HG03558 (cell line): ENCODE results near the gene CTNND2.
"Not testable (repeated sequence)": the region's sequence is repeated elsewhere in the genome, so short reads cannot be mapped to it uniquely, and the experiment has no call there.

Source experiments
- ATAC-seq: cut with Tn5 transposase; IDR thresholded peaks from one replicate; pipeline ENCODE4 v1.9.1; 2021; ENCODE audit warnings: moderate number of reproducible peaks; ENCODE audit not compliant: unreplicated experiment; ENCODE audit errors: extremely low read depth

The CTNND2 gene

DNA sequence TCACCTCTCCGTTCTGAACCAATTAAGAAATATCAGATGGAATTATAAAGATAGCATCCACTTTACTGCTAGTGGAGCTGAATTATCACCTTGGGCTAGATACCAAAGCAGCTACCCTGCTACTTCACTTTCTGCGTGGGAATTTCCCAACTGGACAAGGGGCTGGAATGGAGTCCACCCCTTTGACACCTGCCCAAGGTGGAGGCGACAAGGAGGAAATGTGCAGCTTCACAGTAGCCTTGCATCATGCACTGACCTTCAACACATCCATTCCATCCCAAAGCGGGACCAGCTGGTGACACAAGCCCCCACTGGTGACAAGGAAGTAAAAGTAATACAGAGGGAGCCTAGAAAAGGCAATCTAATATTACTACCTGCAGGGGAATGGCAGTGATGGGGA, 30.7 kb downstream of the CTNND2 start:
- no peak for ATAC-seq

DNA sequence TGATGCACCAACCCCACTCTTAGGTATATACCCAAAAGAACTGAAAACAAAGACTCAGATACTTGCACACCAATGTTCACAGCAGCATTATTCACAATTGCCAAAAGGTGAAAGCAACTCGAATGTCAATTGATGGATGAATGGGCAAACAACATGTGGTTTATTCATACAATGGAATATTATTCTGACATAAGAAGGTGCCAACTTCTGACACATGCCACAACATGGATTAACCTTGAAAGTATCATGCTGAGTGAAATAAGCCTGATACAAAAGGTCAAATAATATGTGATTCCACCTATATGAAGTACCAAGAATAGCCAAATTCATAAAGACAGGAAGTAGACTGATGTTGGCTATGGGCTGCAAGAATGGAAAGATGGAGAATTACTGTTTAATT, 35.0 kb downstream of the CTNND2 start:
- no peak for ATAC-seq

DNA sequence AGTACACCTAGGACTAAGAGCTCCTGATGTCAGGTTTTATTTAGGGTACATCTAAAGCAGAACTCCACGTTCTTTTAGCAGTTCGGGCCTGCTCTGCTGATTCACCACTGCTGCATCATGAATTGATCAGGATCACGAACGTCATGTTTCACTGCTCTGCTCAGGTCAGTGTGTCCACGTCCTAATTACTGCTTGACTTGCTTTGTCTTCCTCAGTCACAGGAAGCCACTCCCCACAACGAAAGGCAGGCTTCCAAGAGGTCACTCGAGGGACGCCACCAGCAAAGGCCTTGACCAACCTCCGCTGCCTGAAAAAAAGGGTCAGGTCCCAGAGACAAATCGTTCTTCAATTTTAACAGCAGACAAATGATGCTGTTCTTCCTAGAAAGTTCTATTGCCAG, 40.3 kb downstream of the CTNND2 start:
- no peak for ATAC-seq

DNA sequence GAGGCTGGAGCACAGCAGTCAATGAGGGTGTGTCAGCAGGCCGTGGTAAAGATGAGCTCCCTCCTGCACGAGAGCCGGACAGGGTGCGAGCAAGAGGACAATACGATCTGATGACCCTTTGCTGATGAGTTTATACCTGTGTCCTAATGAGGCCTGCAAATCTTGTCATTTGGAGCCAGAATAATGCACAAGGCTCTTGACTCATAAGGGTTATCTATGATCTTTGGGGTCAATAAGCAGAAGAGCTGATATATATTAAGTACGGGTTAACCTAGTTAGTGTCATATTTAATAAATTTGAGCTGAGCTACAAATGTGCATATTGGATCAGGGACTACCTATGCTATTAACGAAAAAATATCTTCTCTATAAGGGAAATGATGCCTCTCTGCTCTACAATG, 46.9 kb downstream of the CTNND2 start:
- no peak for ATAC-seq

DNA sequence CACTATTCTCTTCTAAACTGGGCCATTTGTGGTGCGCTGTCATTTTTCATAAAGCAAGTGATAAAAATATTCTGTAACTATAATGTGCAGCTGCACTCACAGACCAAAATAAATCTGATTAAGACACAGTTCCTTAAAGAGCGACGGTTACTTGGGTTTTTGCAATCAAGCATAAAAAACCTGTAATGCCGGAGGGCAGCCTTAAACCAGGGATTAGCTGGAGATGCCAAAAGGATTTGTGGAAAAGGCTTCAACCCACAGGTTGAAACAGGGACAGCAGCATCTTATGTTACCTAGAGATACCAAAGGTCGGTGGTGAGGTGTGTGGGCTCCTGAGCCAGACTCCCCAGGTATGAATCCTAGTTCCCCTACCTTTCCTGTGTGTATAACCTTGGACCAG, 49.3 kb downstream of the CTNND2 start:
- no peak for ATAC-seq

DNA sequence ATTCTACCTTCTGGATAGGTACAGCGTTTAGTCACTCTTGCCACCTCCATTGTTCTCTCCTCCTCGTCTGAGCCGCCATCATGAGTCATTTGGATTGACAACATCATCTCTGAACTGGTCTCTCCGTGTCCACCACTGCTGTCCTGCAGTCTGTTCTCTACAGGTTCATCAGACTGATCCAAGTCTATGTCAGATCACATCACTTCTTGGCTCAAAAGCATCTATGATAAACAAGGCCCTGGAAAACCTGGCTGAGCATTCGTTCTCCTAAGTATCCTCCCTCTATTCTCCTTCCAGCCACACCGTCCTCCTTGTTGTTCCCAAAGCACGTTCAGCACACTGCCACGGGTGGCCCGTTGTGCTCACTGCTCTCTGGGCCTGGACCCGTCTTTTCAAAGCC, 50.5 kb downstream of the CTNND2 start:
- ATAC-seq: no peak

DNA sequence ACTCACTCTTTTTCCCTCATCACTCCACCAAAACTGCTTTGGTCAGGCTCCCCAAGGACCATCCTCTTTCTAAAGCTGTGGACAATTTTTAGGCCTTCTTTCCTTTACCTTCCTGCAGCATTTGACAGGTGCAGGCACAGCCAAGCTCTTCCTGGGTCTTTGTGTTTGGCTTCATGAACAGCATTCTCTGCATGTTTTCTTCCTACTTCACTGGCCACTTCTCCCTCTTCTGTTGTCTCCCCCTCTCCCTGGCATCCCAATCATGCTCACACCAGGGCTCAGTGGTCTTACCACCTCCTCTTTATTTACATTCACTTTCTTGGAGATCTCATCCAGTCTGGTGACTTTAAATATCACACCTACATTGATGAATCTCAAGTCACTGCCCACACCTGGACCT, 51.1 kb downstream of the CTNND2 start:
- no peak for ATAC-seq

DNA sequence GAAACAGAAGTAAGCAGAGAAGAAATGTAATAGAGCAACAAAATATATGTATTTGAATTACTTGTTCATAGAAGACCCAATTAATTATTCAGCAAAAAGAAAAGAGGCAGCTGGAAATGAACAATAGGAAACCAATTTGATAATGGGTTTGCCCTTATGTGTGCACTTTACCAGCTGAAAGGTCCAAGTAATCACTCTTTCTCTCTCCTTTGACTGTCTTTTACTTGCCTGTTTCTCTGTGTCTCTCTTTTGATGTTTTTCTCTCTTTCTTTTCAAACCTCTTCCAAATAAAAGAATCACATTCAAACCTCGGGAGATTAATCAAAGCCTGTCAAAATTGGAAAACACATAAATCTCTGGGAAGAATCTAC, 51.5 kb downstream of the CTNND2 start:
- no peak for ATAC-seq

DNA sequence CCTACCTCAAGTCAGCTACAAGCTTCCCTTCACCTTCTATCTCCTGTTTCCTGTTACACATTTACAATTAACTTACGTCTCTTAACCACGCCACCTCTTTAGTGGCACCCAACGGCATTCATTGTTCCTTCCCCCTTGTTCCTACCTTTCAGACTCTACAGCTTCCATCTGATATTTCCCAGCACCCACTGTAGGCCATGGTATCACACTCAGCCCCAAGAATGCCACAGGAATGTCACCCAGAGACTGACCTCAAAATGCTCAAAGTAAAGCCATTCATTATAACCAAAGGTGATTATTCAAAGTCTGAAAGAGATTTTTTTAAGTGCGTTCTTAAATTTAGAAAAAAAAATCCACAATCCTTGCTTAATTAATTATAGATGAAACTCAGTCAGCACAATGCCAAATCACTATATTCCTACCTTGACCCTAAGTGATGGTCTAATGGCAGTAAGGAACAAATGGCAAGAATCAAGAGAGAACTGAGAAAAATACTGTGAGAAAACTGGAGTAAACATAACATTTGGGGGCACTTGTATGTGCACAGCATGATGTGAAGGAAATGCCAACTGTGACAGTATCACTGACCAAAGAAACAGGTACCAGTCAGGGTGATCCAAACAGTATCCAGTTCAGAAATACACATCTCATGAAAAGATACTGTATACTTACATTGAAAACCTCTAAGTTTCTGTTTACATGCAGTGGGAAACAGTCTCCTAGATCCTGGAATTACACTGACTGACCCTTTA, 52.1 kb downstream of the CTNND2 start:
- ATAC-seq: no peak

DNA sequence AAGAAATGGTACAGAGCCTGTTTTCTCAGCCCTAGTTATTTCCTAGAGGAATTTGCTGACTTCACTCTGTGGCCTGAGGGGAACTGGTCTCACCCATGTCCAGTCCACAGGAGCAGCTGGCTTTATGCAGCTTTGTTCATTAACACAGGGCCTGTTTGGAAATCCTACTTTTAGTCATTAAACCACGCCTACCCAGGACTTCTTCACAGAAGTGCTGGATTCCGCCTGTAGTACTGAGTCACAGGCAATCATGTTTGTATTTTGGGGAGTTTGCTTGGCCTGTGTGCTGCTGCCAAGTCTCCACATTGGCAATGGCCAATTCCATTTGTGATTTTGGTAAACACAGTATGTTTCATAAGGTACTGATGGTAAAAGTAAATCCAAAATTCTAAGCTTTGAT, 52.8 kb downstream of the CTNND2 start:
- no peak for ATAC-seq

DNA sequence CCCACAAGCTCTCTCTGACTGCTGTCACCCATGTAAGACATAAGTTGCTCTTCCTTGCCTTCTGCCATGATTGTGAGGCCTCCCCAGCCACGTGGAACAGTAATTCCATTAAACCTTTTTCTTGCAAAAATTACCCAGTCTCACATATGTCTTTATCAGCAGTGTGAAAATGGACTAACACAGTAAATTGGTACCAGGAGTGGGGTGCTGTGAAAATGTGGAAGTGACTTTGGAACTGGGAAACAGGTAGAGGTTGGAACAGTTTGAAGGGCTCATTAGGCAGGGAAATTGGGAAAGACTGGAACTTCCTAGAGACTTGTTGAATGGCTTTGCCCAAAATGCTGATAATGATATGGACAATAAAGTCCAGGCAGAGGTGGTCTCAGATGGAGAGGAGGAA, 75.7 kb downstream of the CTNND2 start:
- not testable (repeated sequence) for ATAC-seq

DNA sequence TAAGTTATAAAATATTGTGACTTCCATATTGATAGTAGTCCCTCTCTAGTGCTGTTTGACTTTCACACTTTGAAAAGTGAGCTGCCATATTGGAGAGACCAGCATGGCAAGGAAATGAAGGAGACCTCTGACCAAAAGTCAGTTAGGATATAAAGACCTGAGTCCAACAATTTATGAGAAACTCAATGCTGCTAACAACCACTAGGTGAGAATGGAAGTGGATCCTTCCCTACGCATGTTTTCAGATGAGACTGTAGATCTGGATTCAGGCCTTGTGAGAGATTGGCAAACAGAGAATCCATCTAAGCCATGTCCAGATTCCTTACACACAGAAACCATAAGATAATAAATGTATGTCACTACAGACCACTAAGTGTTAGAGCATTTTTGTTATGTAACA, 81.6 kb downstream of the CTNND2 start:
- no peak for ATAC-seq

DNA sequence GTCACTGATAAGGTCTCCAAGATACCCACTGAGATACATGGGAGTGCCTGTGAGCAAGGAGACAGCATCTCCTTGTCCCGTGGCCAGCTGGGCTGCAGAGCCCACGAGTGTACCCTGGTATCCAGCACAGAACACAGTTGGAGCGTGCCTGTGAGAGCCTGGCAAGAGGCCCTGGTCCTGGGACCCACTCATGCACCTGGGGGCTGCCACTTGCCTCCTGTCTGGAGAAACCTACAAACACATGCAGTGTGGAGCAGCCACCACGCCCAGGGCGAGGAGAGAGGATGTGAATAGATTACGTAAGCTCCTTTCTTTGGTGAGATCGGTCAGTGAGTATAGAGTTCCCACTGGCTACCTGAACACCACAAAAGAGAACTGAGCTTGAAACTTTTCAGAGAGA, 88.3 kb downstream of the CTNND2 start:
- ATAC-seq: no peak

DNA sequence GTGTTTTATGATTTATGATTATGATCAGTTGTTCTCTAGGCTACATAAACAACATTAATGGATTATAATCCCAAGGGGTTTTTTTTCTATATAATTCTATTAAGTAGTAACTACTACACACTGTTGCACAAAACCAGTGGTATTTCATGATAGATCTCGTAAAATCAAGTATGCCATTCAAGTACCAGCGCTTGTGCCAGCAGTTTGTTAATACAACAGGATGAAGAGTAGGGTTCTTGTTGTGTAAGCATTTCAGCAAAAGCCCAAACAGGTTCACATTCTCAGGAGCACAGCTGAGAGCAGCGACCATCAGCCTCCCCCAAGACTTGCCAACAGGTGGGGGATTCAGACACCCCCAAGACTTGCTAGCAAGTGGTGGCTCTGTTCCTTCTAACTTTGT, 88.8 kb downstream of the CTNND2 start:
- no peak for ATAC-seq

DNA sequence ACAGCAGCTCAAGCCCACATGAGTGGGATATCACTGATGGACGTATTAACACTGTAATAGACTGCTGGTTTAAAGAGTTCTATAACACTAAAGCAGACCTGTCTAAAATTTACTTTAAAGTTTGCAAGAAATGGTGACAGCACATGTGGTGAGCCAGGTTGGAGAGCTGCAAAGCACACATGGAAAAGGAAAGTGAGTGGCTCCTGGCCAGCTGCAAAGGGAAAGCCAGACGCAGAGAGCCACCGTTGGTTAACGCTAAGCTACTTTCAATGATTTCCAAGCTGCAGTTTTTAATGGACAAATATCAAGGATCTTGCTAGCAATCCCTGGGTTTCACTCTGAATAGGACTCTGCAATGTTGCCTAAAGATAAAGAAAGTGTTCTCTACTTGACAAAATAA, 89.9 kb downstream of the CTNND2 start:
- ATAC-seq: no peak

DNA sequence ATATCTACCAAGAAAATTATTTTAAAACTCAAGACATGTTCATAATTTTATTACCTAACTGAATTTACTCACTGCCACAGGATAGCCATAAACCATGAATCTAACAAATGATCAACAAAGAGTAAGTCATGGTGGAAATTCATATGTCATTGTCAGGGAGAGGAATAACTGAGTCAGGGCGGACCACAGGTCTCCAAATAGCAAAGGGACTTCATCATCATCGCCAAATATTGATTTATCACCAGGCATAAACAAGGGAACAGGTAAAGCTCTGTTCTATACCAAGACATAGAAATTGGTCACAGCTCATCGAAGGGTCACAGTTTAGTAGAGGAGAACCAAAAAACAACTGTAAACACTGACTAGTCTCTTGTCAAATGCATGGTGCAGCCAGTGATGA, 94.8 kb downstream of the CTNND2 start:
- no peak for ATAC-seq

DNA sequence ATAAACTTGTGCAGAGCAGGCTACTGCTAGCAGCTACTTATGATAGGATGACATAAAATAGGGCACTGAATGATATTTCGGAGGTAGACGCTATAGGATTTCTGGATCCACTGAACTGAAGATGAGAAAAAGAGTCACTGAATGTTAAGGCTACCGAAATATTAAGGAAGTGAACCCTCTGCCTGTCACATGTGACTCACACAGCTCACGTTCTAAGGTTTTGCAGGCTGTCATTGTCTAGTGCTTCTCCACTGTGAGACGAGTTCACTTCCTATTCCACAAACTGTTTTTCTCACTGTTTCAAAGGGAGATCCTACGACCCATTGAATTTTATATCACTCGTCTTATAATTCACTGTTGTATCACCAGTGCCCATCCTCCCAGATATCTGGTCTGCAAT, 100.8 kb downstream of the CTNND2 start:
- no peak for ATAC-seq

DNA sequence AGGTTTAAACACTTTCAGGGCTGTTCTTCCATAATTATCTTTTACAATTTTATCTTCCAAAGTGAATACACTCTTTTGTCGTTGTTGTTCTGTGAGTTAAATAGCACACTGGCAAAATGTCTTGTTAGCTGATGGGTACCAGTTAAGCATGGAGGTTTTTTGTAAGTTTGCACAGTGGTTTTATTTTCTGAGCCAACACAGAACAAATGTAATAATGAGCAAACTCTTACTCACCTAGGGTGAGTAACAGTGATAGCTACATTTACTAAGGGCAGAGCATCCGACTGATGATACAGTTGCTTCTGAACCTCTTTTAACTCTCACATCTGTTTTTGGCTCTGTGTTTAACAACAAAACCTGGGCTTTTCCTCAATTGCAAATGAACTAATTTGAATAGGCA, 103.2 kb downstream of the CTNND2 start:
- ATAC-seq: no peak

DNA sequence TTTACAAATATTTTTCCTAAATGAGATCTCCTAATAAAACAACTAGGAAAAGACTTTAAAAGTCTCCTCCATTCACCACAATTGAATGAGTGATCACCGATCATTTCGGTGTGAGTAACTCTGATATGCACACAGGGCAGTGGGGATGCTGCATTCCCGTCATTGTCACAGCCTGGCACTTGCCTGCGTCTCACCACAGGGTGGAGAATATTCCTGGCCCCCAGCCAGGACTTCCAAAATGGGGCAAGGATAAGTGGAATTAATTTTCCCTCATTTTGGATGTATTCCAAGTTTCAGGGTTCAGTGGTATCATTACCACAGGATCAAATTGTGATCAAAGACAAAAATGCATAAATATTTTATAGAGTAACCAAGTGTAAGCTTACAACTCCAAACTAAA, 107.1 kb downstream of the CTNND2 start:
- no peak for ATAC-seq

DNA sequence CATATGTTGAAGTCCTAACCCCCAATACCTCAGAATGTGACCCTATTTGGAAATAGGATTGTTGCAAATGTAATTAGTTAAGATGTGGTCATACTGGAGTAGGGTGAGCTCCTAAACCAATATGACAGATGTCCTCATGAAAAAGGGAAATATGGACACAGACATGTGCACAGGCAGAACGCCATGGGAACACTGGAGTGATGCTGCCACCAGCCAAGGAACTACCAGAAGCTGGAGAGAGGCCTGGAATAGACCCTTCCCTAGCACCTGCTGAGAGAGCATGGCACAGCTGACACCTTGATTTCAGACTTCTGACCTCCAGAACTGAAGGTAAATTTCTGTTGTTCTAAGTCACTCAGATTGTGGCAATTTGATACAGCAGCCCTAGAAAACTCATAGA, 110.8 kb downstream of the CTNND2 start:
- no peak for ATAC-seq

DNA sequence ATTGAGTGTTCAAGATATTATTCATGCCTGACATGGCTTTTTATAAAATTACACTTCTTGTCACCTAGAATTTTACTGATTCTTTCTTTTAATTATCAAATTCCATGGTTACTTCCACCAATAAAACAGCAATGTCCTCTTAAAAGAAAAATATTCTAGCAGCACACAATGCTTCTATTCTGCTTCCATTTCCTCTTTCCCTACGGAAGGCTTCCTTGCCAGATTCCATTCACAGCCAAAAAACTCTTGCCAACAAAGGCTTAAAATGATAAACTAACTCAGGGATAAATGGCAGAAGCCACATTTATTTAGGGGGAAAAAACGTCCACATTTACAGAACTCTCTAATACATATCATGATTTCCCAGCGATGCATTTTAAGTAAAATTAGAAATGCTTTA, 111.6 kb downstream of the CTNND2 start:
- no peak for ATAC-seq

DNA sequence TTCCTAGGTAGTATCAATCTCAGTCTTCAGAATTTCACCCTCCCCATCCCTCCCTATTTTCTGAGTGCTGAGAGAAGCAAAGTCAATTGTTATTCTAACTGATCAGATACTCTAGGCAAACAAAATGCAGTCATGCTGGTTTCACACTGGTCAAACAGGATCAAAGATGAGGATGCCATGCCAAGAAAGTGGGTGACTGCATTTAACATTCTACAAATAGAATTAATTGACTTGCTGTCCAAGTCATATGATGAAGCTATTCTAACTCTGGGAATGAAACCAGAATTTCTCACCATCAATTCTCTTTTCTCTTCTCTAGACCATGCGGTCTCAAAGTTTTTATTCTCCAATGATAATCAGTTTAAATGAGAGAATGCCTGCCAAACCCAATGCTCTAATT, 112.5 kb downstream of the CTNND2 start:
- ATAC-seq: no peak

DNA sequence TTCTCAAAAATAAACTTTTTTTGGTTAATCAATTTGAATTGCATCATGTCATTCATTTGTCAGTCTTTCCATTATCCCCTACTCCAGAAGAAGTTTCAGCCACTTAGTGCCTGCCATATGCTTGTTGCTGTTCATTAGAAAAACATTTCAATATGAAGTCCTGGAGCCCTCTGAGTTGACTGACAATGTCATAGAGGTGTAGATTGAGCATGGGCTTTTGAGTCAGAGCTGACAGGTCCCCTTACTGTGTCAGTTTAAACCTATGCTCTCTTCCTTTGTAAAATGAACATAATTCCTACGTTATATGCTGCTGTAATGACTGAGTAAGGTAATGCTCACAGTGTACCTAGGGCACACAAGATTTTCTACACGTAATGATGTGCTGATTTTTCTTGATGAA, 114.0 kb downstream of the CTNND2 start:
- ATAC-seq: no peak
